CD4-positive, alpha-beta T cell treated with Interferon gamma for 1 hour (primary cell): ENCODE data around the gene TIMP2.
A peak's percentile ranks its signal among the peaks of the same experiment; 100 is the strongest.
"Not testable (repeated sequence)": the region's sequence is repeated elsewhere in the genome, so short reads cannot be mapped to it uniquely, and the experiment has no call there.

Source experiments
- DNase-seq: peaks from one replicate; pipeline ENCODE4 v3.0.0-alpha.2; 2020

Gene TIMP2

DNA sequence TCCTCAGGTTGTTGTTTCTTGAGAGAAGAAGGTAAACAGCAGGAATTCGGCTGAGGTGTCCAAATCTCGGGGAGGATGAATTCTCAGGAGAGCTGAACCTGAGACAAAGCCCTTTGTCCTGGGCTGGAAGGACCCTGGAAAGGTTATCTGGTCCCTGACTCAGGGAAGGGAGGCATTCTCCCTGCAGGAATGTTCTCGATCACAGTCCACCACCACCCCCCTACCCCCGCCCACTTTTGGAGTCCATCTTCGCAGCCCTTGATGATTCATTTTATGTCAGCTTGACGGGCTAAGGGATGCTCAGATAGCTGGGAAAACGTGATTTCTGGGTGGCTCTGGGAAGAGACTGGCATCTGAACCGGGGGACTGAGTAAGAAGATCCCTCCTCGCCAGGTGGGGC lies 20.8 kb downstream of the TIMP2 start:
- DNase-seq = no peak

DNA sequence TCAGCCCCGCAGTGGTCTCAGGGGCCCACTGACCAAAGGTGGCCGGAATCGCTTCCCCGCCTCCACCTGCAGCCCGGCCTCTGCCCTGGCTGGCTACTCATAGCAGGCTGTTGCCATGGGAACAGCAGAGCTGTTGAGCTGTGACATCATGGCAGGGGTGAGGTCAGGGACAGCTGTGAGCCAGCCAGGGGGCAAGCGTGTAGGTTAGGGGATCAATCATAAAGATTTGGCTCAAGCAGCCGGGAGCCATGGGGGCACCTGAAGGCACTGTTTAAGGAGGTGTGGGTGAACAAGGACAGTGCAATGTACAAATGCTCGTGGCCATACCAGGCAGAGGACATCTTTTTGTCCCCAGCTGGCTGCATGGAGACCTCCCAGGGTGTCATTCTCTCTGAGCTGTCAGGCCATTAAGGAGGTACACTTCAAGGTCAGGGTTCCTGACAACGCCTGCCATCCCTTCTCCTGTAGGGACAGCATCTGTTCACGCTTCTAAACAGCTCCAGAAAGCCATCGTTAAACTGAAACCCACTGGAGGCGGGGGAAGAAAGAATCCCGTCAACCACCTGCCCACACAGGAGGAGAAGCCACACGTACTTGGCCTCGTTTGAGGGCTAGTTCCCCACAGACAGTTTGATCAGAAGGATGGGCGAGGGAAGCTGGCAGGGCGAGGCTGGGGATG lies 21.9 kb downstream of the TIMP2 start, which contains the start of gene CEP295NL:
Gene CEP295NL, minus strand, starts transcription at position 101 of the 679 bp plus-strand sequence. CDS start 1,373 bp downstream, outside the sequence.
- no peak for DNase-seq

DNA sequence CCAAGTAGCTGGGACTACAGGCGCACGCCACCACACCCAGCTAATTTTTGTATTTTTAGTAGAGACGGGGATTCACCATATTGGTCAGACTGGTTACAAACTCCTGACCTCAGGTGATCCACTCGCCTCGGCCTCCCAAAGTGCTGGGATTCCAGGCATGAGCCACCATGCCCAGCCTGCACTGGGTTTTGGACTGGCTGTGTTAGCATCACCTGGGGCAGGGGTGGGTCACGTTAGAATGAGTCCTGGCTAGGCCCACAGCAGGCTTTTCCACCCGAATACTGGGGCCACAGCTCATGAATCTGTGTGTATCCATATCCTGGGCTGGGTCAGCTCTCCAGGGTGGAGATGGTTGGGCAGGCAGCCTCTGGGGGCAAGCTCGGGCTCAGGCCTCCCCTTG lies 23.0 kb downstream of the TIMP2 start:
- DNase-seq = not testable (repeated sequence)

DNA sequence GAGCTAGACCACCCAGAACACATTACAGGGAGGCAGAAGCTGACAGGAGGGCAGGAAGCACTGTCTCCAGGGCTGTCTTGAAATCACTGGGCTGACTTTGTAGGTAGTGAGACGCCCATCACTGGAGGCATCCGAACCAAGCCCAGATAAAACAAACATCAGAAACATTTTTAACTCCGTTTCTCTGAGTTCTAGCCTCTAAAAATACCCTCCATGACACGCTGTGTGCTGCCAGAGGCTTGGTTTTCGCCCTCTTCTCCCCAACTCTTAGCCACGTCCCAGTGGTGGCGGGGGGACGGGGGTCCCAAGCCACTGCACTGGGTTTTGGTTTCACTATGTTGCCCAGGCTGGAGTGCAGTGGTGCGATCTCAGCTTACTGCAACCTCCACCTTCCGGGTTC lies 23.4 kb downstream of the TIMP2 start:
- no peak for DNase-seq

DNA sequence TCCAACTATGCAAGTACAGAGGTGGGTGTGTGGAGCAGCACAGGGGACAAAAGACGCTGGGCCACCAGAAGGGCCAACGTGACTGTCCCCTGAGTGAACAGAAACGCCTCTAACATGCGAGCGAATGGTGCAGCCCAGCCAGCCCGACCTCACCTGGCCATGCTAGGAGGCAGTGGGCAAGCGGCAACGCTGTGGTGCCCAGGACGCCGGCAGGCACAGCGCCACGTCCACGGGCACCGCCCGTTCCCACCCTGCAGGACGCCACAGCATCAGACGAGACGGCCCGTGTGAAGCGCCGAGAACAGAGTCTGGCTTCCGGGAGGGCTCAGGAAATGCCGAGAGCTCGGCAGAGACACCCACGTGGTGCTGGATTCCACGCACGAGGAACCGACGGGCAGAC lies 24.4 kb downstream of the TIMP2 start:
- no peak for DNase-seq

DNA sequence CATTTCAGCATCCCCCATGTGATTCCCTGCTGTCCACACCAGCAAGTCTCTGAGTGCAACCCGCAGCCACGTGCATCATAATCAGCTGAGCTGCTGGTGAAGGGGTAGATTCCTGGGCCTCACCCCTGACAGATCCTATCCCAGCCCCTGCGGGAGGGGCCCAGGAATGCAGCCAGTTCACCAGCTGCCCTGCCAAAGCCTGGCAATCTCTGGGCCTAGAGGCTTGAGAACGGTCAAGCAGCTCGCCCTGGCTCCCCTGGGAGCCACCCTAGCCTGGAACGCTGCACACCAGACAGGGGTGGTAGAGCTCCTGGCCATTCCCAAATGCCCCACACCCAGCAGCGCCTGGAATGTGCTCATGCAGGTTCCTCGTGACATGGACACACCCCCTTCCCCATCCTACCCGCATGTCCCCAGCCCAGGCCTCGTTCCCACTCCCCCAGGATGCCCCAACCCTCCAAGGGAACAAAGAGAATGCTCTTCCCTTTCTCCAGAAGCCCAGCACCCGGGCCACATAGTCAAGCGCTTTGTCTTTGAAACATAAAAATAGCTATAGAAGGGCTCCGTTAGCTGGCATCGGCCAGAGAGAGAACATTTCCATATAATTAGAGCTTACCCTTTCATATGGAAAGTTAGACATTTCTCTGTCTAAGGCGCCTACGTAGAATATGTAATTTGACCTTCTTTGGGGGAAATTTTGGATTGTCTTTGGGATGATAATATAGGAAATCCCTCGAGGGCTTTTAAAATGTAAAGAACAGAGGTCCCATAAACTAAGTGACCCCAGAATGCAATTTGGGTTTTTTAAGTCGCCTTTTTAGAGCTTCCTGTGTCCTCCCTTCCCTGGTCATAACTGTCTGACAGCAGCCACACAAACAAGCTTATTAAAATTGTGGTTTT lies 25.6 kb downstream of the TIMP2 start:
- no peak for DNase-seq

DNA sequence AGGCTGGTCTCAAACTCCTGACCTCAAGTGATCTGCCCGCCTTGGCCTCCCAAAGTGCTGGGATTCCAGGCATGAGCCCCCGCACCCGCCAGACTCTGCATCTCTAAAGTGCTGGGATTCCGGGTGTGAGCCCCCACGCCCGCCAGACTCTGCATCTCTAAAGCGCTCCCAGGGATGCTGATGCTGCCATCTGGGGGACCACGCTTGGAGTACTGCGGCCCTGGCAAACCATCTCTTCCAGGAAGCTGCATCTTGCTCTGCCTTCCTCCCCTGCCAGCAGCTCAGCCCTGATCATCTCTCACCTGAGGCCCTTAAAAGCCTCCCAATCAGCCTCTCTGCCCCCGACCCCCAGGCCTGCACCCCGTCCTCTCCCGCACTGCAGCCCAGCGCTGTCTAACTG lies 26.2 kb downstream of the TIMP2 start:
- no peak for DNase-seq

DNA sequence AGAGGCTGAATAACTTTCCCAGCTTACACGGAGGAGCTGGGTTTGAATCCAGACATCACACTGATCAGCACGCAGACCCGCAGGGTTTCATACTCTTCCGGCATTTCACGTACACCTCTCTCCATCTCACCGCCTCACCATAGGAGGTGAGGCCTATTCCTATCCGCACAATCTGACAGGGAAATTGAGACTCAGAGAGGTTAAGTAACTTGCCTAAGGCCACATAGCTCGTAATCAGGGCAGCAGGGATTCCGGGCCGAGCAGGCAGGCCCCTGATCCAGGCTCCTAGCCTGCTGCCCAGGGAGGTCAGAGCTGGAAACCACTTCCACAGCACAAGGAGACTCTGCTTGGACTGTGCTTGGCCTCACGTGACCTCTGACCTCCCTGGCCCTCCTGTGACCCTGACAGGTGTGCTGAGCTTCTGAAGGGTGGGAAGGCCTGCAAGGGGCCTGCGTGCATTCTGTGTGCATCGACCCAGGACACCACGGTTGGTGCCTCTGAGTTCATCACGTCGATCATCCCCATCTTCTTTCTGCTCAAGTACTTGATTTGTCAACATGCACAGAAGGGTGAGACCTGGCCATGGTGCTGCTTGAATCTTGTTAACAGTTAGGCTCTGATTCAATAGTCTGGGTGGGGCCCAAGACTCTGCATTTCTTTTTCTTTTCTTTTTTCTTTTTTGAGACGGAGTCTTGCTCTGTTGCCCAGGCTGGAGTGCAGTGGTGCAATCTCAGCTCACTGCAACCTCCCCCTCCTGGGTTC lies 26.9 kb downstream of the TIMP2 start:
- DNase-seq = no peak

DNA sequence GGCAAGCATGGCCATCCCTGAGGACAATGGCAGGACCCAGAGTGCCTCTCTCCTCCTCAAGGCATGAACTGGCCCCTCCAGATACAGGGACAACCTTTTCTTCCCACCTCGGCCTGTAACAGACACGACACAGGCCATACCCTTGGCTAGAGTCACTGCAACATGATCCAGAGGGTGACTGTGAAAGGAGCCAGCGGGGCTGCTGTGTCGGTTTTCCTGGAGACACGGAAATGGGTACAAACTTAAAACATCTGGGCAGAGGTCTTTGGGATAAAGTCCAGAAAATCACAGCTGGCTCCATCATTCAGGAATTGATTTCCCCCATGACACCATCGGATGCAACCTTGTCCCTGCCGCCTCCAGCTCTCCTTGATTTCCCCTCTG lies 27.5 kb downstream of the TIMP2 start:
- no peak for DNase-seq

DNA sequence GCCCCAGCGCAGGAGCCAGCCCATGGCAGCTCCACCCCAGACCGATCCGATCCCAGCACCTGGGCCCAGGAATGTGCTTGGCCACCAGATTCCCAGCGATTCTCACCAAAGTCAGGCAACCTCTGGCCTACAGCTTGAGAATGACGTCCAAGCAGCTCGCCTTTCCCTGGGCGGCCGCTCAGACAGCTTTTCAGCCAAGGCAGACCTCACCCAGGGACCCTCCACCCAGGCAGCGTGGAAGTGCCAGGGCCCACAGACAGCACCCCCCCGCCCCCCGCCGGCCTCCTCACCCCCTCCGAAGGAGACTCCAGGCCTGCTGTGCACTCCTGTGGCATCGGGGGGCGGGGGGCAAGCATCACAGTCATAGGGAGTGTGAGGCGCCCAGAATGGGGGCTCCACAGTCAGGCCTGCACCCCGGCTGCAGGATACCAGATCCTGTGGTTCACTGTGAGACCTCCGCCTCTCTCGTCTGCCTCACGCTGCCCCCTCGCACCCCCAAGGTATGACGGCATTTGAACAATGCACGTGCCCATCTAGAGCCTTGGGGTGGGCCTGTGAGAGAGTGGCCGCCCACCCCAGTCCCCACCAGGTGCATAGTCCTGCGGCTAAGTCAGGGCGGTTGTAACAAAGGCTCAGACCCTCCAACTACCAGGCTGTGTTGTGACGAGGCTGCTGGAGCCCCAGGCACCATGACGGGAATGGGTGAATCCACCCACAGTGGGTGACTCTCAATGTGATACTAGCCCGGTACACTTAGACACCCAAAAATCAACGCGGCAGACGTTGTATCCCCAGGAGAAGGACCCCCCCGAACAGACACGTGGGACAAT lies 28.1 kb downstream of the TIMP2 start:
- no peak for DNase-seq

DNA sequence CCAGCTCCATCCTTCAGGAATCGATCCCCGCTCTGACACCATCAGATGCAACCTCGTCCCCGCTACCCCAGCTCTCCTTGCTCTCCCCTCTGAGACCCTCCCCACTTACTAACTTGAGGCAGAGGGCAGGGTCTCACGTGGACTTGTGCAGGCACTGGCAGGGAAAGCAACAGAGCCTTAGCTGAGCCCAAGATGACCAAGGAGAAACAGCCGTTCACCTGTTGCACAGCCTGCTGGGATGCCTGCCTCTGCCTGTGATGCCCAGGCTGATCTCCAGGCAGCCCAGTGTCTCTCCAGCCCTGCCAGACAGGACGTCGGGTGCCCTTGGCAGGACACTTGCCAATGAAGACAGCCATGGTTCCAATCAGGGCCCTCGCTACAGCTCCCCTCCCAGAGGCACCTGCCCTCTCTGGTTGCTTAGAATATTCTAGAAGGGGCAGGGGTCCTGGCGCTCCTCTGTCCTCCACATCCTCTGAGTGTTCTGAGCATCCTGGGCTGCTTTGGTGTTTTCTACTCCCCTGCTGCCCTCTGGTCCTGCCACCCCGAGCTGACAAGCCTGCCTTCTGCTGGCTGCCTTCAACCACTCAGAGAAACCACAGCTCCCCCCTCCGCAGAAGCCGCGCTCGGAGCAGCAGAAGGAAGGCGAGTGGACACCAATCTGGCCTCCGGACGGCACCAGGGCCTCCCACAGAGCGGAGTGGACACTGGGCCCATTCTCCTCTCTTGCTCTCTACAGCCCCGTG lies 28.9 kb downstream of the TIMP2 start:
- no peak for DNase-seq

DNA sequence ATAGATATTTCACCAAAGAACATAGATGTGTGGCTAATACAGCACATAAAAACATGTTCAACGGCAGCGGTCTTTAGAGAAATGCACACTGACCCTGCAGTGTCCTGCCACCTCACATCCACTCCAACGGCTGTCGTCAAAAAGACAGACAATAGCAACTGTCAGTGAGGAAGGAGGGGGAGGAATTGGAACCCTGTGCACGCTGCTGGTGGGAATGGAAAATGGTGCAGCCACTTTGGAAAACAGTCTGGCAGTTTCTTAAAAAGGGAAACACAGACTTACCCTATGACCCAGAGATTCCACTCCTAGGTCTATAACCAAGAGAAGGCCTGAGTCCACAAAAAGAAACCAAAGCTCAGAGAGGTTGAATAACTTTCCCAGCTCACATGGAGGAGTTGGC lies 29.9 kb downstream of the TIMP2 start:
- DNase-seq = no peak

DNA sequence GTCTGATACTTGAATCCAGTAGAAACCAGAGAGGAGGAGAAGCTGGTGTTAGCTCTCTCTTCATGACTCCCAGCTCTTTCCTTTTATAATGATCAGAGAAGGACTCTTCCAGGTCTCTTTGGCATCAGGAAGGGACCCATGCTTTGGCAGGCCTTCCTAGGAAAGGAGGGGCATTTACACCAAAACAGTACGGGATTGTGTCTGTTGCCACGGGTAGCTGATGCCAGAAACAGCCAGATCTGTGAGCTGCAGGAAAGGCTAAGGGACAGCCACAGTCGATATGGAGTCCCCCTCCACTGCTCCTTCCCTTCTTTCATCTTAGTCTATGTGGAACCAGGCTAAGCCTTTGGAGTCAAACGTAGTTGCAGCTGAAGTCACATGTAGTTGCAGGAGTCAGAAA lies 31.5 kb downstream of the TIMP2 start:
- no peak for DNase-seq

DNA sequence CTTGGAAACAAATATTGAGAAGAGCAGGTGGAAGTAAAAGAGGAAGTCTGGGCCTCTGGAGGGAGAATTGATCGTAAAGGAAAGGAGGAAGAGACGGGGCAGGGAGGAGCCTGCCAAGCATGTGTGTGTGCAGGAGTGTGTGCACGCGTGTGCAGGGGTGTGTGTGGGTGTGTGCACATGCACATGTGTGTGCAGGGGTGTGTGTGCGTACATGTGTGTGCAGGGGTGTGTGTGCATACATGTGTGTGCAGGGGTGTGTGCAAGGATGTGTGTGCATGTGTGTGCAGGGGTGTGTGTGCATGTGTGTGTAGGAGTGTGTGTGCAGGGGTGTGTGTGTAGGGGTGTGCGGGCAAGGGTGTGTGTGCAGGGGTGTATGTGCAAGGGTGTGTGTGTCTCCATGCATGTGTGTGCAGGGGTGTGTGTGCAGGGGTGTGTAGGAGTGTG lies 32.2 kb downstream of the TIMP2 start:
- DNase-seq = no peak

DNA sequence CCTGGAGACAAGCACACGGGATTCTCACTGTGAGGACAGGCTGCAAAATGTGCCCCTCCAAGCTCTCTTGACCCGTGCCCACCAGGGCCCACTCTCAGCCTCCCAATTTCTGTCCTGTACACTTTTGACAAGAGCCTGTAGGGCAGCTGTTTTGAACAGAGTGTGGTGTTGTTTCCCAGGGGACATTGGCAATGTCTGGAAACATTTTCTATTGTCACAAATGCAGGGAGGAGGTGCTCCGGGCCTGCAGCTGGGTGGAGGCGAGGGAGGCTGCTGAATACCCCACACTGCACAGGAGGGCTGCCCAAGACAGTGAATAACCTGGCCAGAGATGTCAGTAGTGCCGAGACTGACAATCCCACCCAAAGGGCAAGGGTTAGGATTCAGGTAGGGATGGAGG lies 32.7 kb downstream of the TIMP2 start:
- DNase-seq = no peak

DNA sequence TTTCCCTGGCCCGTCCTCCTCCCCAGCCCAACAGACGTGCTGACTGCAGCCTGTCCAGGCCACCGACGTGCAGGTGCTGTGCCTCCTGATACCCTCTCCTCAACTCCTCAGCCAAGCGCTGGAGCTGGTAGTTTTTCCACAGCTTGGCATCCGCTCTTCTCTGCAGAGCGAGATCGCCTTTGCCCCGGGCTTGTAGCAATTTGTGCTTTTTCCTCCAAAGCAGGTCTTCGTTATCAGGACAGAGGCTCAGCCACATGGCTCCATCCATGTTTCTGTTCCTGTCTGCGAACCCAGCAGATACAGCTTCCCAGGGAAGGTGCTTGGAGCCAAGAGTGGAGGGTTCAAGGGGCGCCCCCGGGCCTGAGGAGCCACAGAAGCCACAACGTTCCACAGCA lies 33.1 kb downstream of the TIMP2 start:
- no peak for DNase-seq

DNA sequence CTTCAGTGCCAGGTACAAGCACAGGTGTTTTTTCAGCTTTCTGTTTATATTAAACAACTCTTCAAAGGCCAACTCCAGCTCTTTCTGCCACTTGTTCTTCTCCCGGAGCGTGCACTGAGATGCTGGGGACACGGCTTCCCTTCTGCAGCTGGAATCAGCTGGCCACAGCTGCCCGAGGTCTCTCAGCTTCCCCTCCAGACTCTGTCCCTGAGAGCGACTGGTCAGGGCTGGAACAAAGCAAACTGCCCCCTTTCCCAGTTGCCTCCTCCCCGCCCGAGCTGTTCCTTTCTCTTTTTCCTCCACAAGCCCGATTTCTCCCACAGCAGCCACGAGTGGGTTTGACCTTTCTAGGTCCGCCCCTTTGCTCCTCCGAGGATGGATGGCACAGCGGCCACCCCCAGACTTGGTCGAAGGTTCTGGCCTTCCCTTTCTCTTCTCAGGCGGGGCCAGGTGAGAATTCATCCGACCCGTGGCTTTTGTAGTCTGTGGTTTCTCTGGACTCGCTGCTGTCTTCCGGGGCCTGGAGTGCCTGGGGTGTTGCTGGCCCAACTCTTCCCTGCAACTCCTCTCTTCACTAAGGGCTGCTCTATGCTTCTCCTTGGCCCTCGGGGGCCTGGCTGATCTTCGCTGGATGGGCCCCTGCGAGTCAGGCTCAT lies 33.7 kb downstream of the TIMP2 start:
- DNase-seq = no peak

DNA sequence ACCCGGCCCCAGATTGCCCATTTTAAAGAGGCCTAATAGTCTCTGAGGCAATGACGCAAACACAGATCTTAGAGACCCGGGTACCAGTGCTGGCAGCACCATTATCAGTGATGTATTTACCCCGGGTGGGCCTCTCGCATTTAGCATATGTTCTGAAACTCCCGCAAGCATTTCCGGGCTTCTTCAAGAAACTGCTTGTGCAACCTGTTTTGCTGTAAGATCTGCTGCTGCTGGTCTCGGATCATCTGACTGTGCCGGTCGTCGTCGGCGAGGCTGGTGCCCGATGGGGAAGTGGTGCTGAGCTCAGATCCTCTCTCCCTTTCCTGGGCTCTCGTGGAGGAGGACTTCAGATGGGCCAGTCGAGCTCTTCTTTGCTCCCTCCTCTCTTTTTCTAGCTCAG lies 34.7 kb downstream of the TIMP2 start:
- peak; percentile 78 for DNase-seq

DNA sequence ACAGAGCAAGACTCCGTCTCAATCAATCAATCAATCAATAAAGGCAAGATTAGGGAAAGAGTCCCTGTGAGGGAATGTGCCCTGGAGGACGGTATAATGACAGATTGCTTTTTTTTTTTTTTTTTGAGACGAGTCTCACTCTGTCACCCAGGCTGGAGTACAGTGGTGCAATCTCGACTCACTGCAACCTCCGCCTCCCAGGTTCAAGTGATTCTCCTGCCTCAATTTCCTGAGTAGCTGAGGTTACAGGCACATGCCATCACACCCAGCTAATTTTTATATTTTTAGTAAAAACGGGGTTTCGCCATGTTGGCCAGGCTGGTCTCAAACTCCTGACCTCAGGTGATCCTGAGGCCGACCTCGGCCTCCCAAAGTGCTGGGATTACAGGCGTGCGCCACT lies 35.1 kb downstream of the TIMP2 start:
- DNase-seq = not testable (repeated sequence)

DNA sequence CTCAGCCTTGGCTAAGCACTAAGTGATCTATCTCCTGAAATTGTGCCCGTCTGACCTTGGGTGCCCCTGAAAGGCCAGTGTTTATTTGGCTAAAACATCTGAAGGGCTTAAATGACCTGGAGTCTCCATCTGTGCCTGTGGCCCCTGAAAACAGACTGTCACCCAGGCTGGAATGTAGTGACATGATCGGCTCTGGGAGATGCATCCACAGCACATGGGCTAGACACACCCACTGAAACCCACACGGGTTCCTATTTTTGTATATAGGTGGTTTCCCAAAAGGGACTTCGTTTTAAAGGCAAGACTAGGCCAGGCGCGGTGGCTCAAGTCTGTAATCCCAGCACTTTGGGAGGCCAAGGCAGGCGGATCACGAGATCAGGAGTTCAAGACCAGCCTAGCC lies 35.7 kb downstream of the TIMP2 start:
- peak; percentile 52 for DNase-seq

DNA sequence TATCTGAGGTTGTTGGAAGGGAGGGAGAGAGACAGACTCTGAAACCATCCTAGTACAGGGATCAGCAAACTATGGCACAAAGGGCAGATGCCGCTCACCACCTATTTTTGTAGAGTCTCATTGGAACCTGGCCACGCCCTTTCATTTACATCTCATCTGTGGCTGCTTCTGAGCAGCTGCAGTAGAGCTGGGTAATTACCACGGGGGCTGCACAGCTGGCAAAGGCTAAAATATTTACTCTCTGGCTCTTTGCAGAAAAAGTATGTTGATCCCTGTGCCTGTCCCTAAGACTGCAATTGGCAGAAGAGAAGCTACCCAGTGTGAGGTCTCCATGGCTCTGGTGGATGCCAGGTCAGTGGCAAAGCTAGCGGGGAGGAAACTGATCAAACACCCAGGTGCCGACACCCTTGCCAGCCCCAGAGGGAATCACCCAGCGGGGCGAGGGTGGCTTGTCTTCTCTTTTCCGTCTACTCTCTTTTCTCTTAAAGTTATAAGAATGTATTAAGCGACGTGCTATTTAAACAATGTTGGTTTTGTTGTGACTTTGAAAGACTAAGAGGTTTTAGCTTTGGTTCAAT lies 36.2 kb downstream of the TIMP2 start:
- no peak for DNase-seq
